Measurements from ENCODE around the gene TNFRSF25.

DNA sequence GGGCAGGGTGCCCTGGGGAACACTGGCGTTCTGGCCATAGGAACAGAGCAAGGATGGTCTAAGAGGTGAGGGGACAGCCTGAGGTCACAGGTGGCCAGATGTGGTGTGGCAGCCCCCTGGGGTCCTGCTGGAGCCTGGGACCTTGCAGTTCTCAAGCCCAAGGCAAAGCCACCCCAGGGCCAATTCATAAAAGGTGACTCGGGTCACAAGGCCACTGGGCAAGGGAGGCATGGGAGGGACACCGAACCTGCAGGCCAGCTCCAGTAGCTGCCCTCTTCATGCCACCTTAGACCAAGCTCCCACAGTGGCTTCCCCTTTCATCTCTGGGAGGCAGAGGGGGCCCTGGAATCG lies 19.3 kb downstream of the TNFRSF25 start:
- TF ChIP-seq, protein P1, sequence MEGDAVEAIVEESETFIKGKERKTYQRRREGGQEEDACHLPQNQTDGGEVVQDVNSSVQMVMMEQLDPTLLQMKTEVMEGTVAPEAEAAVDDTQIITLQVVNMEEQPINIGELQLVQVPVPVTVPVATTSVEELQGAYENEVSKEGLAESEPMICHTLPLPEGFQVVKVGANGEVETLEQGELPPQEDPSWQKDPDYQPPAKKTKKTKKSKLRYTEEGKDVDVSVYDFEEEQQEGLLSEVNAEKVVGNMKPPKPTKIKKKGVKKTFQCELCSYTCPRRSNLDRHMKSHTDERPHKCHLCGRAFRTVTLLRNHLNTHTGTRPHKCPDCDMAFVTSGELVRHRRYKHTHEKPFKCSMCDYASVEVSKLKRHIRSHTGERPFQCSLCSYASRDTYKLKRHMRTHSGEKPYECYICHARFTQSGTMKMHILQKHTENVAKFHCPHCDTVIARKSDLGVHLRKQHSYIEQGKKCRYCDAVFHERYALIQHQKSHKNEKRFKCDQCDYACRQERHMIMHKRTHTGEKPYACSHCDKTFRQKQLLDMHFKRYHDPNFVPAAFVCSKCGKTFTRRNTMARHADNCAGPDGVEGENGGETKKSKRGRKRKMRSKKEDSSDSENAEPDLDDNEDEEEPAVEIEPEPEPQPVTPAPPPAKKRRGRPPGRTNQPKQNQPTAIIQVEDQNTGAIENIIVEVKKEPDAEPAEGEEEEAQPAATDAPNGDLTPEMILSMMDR (IDR thresholded peaks at IDR 0.05; ENCODE audit: low read depth, low read length): no peak
- TF ChIP-seq EZH2phosphoT487 (IDR thresholded peaks at IDR 0.05; ENCODE audit: low read depth): no peak

Data from OCI-LY3 (cell line).